OCI-LY1 (cell line): ENCODE measurements around the gene GALT.
A peak's percentile ranks its signal among the peaks of the same experiment; 100 is the strongest.

Experiments
- H2AFZ ChIP-seq: fragments of 200-600 bp; sonication (generic), shearing (Covaris generic); 2 replicates; pipeline ENCODE4 v1.6.0; 2014; ENCODE audit warnings: antibody characterized with exemption, mild to moderate bottlenecking, low read length
- H3F3A ChIP-seq: fragments of 200-600 bp; sonication (generic), shearing (Covaris generic); 2 replicates; pipeline ENCODE4 v1.6.0; 2014; ENCODE audit warnings: mild to moderate bottlenecking, antibody characterized with exemption, low read length, moderate library complexity; ENCODE audit not compliant: insufficient read depth
- H3K27ac ChIP-seq: fragments of 200-600 bp; sonication (generic); 2 replicates; pipeline ENCODE4 v1.5.1; 2014; ENCODE audit warnings: low read length, mixed run types, mild to moderate bottlenecking, low read depth; ENCODE audit not compliant: poor library complexity, severe bottlenecking
- H3K27me3 ChIP-seq: fragments of 200-600 bp; sonication (generic); 2 replicates; pipeline ENCODE4 v1.6.0; 2014; ENCODE audit warnings: antibody characterized with exemption, mild to moderate bottlenecking, low read length, moderate library complexity; ENCODE audit not compliant: insufficient read depth
- H3K36me3 ChIP-seq: fragments of 200-600 bp; sonication (generic); 2 replicates; pipeline ENCODE4 v1.6.1; 2014; ENCODE audit warnings: mild to moderate bottlenecking, antibody characterized with exemption, low read length, moderate library complexity, mixed read lengths; ENCODE audit not compliant: insufficient read depth
- H3K4me1 ChIP-seq: fragments of 200-600 bp; sonication (generic); 2 replicates; pipeline ENCODE4 v1.5.1; 2014; ENCODE audit warnings: mild to moderate bottlenecking, low read length, moderate library complexity; ENCODE audit not compliant: insufficient read depth, severe bottlenecking
- H3K4me2 ChIP-seq: fragments of 200-600 bp; sonication (generic), shearing (Covaris generic); 2 replicates; pipeline ENCODE4 v1.6.1; 2014; ENCODE audit warnings: low read length
- H3K4me3 ChIP-seq: fragments of 200-600 bp; sonication (generic); 2 replicates; pipeline ENCODE4 v1.5.1; 2014; ENCODE audit warnings: low read length, low read depth, mild to moderate bottlenecking, mixed read lengths; ENCODE audit not compliant: poor library complexity, severe bottlenecking
- H3K79me2 ChIP-seq: fragments of 200-600 bp; shearing (Covaris generic); 2 replicates; pipeline ENCODE4 v1.6.1; 2016; ENCODE audit warnings: mixed run types, low read length, mixed read lengths; ENCODE audit not compliant: insufficient read depth
- H3K9ac ChIP-seq: fragments of 200-600 bp; sonication (generic), shearing (Covaris generic); 2 replicates; pipeline ENCODE4 v1.6.1; 2014; ENCODE audit warnings: mild to moderate bottlenecking, low read length, mixed read lengths
- H3K9me2 ChIP-seq: fragments of 200-600 bp; sonication (generic), shearing (Covaris generic); 2 replicates; pipeline ENCODE4 v1.6.1; 2014; ENCODE audit warnings: low read depth, mild to moderate bottlenecking, low read length, mixed read lengths
- H3K9me3 ChIP-seq: fragments of 200-600 bp; shearing (Covaris generic); 2 replicates; pipeline ENCODE4 v1.6.1; 2014; ENCODE audit warnings: low read length, mixed read lengths
- H4K20me1 ChIP-seq: fragments of 200-600 bp; sonication (generic), shearing (Covaris generic); 2 replicates; pipeline ENCODE4 v1.6.0; 2016; ENCODE audit warnings: mild to moderate bottlenecking, low read length; ENCODE audit not compliant: insufficient read depth
- EZH2 ChIP-seq: fragments of 200-600 bp; sonication (generic), shearing (Covaris generic); IDR thresholded peaks from 2 replicates; pipeline ENCODE4 v1.8.0; 2017; ENCODE audit warnings: borderline replicate concordance, mixed run types, mild to moderate bottlenecking, antibody characterized with exemption, low read length, moderate library complexity, mixed read lengths
- TF ChIP-seq, protein P1 (sequence below): fragments of 200-600 bp; sonication (generic), shearing (Covaris generic); IDR thresholded peaks from 2 replicates; pipeline ENCODE4 v1.5.1; 2017; ENCODE audit warnings: mild to moderate bottlenecking, antibody characterized with exemption, low read length, moderate library complexity, mixed read lengths

The GALT gene

DNA sequence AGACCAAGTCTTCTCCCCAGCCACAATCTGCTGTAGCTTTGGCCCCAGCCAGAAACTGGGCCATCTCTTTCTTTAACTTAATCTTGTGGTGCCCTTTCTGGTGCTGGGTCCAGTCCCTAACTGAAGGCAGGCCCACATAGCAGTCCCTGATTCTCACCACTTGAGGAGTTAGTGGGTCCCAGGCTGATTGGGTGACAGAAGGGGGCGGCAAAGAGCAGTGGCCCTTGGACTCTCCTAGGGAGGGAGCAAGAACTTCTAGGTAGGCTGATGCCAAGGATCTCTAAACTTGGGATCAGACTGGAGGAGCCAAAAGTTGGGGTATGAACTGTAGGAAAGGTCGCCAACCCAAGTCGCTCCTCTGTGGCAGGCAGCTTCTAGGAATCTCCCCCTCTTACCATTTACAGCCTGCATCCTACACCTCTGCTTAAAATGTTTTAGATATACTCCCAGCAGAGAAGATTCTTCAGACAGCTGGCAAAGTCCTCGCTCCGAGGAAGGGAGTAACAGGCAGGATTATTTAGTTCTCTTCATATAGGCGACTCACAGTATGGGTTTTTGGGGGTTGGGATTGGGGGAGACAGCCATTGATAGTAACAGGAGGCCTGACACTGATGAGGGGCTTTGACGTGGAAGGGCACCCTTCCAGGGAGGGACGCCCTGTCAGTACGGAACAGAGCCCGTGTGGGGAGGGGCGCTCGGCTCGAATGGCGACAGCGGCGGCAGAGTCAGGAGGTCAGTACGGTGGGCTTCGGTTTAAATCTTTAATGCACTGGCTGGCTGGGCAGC lies 18.0 kb downstream of the GALT start:
- H4K20me1 ChIP-seq: no peaks in the 10 kb centered on the region
- H3K27ac ChIP-seq: peak overlapping the region; percentile 1
- H3K4me2 ChIP-seq: peak overlapping the region; percentile 80
- peaks cover 10% of the 10 kb centered on the region for H3K4me1 ChIP-seq
- H3K9me2 ChIP-seq: no peaks in the 10 kb centered on the region
- TF ChIP-seq, protein P1, sequence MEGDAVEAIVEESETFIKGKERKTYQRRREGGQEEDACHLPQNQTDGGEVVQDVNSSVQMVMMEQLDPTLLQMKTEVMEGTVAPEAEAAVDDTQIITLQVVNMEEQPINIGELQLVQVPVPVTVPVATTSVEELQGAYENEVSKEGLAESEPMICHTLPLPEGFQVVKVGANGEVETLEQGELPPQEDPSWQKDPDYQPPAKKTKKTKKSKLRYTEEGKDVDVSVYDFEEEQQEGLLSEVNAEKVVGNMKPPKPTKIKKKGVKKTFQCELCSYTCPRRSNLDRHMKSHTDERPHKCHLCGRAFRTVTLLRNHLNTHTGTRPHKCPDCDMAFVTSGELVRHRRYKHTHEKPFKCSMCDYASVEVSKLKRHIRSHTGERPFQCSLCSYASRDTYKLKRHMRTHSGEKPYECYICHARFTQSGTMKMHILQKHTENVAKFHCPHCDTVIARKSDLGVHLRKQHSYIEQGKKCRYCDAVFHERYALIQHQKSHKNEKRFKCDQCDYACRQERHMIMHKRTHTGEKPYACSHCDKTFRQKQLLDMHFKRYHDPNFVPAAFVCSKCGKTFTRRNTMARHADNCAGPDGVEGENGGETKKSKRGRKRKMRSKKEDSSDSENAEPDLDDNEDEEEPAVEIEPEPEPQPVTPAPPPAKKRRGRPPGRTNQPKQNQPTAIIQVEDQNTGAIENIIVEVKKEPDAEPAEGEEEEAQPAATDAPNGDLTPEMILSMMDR: peak; percentile 97
- TF ChIP-seq EZH2: no peak
- no peaks in the 10 kb centered on the region for H3K27me3 ChIP-seq
- H2AFZ ChIP-seq: no peak overlapping the region
- peak overlapping the region; percentile 60 for H3K9ac ChIP-seq
- no peaks in the 10 kb centered on the region for H3K79me2 ChIP-seq
- no peaks in the 10 kb centered on the region for H3K9me3 ChIP-seq
- 0 out of 2 replicates have a peak, but pooled peaks cover 3% of the 10 kb centered on the region for H3F3A ChIP-seq
- peak overlapping the region; percentile 75 for H3K4me3 ChIP-seq
- H3K36me3 ChIP-seq: no peaks in the 10 kb centered on the region

DNA sequence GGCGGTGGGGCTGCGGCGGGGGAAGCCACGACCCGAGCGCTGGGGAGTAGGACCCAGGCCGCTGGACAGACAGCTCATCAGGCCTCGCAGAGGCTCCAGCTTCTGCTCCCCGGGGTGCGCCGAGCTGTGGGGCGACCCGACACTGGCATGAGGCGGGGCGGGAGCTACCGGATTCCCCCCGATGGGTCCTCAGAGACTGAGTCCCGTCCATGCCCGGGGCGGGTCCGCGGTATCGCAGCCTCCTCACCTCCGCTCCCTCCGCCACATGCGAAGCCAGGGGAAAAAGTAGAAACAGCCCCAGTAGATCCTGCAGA lies 18.5 kb downstream of the GALT start:
- Histone ChIP-seq H3K9me2 (no peaks in the 10 kb centered on the region), H4K20me1 (no peaks in the 10 kb centered on the region), H3K36me3 (no peaks in the 10 kb centered on the region), H3K27me3 (no peaks in the 10 kb centered on the region), H3K27ac (peak overlapping the region; percentile 1), H3F3A (0 out of 2 replicates have a peak, but pooled peaks cover 3% of the 10 kb centered on the region), H3K4me2 (peak overlapping the region; percentile 80), H3K9me3 (no peaks in the 10 kb centered on the region), H3K79me2 (no peaks in the 10 kb centered on the region), H2AFZ (no peak overlapping the region), H3K9ac (peak overlapping the region; percentile 60), H3K4me1 (peaks cover 10% of the 10 kb centered on the region), H3K4me3 (peak overlapping the region; percentile 75)
- no peak for TF ChIP-seq EZH2
- TF ChIP-seq, protein P1: no peak

DNA sequence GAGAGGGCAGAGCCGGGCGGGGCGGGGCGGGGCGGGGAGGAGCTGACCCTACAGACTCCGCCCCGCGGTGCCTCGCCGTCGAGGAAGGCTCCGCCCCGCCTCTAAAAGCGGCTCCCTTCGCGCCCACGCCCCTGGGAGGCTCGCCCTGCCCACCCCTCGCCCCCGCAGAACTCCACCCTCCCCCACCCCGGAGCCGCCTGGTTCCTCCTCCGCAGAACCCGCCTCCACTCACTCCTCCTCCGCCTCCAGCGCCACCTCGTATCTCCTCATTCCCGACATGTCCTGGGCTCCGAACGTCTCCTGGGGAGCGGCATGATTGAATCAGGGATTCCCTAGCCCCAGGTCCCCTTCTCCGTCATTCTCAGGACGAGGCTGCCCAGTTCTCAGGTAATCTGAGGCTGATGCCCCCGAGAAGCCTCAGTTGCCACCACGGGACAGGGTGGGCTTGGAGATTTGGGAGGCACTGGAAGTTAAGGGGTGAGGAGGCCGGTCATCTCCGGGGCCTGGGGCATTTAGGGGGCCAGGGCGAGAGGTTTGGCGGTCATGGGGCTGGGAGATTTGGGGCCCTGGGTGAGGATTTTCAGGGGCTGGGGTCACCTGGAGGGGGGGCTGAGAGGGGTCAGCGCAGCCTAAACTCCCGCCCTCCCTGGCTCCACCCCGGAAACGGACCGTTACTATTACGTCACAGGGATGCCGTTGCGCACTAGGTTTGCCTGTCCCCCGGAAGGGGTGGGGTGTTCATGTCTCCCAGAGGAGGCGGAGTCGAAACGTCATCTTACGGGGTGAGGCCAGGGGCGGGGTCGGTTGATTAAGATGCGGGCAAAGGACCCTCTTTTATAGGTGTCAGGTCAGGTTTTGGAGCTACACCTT lies 19.1 kb downstream of the GALT start:
- no peaks in the 10 kb centered on the region for H4K20me1 ChIP-seq
- peak overlapping the region; percentile 92 for H3K4me2 ChIP-seq
- TF ChIP-seq, protein P1: no peak
- TF ChIP-seq EZH2: no peak
- H3K36me3 ChIP-seq: no peaks in the 10 kb centered on the region
- no peaks in the 10 kb centered on the region for H3K79me2 ChIP-seq
- H3K4me3 ChIP-seq: peak overlapping the region; percentile 75
- no peaks in the 10 kb centered on the region for H3K9me2 ChIP-seq
- peaks cover 10% of the 10 kb centered on the region for H3K4me1 ChIP-seq
- H3K9me3 ChIP-seq: no peaks in the 10 kb centered on the region
- 0 out of 2 replicates have a peak, but pooled peaks cover 3% of the 10 kb centered on the region for H3F3A ChIP-seq
- peak overlapping the region; percentile 73 for H3K27ac ChIP-seq
- H2AFZ ChIP-seq: 0 out of 2 replicates have a peak overlapping the region, but pooled peaks have one; percentile 22
- H3K27me3 ChIP-seq: no peaks in the 10 kb centered on the region
- H3K9ac ChIP-seq: peak overlapping the region; percentile 81
